ENCODE measurements around the gene TCP1. TPM values are rescaled to one million over a fixed set of nuclear protein-coding genes. Genes with fewer than 3 reads are reported as not detected.

TCP1 gene
- total and polyA plus RNA-seq, 2 donors from 2014 or later, result 121 to 130 TPM

DNA sequence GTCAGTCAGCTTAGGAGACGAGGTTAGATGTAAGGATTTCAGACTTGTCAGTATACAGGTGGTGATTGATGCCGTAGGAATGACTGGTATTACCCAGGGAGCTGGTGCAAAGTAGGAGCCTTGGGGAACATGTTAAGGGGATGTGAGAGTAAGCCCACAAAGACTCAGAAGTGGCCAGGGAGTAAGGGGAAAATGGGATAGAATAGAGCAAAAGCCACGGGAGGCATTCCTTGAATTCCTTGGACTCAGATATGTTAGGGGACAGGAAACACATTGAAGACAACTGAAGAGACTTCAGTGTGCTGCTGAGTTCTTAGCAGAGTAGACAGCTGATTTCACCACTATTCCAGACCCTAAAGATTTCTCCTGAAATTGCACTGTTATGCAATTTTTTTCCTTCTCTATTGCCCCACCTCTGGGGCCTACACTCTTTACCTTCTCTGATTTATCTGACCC is 28.8 kb downstream of the TCP1 start:
- Histone ChIP-seq H3K4me3 (ENCODE audit: low read length in 3 of 3) (peak overlapping the region in 2 of 3 donors; percentile 83 to 98), H3K27me3 (ENCODE audit: control insufficient read depth, insufficient read depth, low read length) (no peaks in the 10 kb centered on the region), H3K9ac (ENCODE audit: low read length in 3 of 3) (peak overlapping the region in 2 of 3 donors; percentile 47 to 95), H3K4me1 (ENCODE audit: control insufficient read depth in 2 of 3, insufficient read depth in 2 of 3, low read depth in 1 of 3, low read length in 3 of 3) (peaks cover 0 to 15% (median 3%) of the 10 kb centered on the region in 3 donors), H3K36me3 (ENCODE audit: control insufficient read depth in 2 of 3, insufficient read depth in 3 of 3, low read length in 3 of 3) (peaks cover 6 to 16% (median 12%) of the 10 kb centered on the region in 3 donors), H3K9me3 (ENCODE audit: control insufficient read depth in 2 of 3, insufficient read depth in 1 of 3, low read length in 3 of 3) (no peaks in the 10 kb centered on the region), H3K27ac (ENCODE audit: low read depth in 2 of 2, low read length in 2 of 2) (peak overlapping the region in 1 of 2 donors; percentile 99)
- peak in 2 of 5 donors; percentile 8 to 33 for DNase-seq
- FAIRE-seq, result no peak
- intact Hi-C loops (cut with DNase I), result no loop called here
- TF ChIP-seq, protein P1, sequence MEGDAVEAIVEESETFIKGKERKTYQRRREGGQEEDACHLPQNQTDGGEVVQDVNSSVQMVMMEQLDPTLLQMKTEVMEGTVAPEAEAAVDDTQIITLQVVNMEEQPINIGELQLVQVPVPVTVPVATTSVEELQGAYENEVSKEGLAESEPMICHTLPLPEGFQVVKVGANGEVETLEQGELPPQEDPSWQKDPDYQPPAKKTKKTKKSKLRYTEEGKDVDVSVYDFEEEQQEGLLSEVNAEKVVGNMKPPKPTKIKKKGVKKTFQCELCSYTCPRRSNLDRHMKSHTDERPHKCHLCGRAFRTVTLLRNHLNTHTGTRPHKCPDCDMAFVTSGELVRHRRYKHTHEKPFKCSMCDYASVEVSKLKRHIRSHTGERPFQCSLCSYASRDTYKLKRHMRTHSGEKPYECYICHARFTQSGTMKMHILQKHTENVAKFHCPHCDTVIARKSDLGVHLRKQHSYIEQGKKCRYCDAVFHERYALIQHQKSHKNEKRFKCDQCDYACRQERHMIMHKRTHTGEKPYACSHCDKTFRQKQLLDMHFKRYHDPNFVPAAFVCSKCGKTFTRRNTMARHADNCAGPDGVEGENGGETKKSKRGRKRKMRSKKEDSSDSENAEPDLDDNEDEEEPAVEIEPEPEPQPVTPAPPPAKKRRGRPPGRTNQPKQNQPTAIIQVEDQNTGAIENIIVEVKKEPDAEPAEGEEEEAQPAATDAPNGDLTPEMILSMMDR (IDR thresholded peaks at IDR 0.05; ENCODE audit: borderline replicate concordance, extremely low read depth, insufficient read depth), result no peak

DNA sequence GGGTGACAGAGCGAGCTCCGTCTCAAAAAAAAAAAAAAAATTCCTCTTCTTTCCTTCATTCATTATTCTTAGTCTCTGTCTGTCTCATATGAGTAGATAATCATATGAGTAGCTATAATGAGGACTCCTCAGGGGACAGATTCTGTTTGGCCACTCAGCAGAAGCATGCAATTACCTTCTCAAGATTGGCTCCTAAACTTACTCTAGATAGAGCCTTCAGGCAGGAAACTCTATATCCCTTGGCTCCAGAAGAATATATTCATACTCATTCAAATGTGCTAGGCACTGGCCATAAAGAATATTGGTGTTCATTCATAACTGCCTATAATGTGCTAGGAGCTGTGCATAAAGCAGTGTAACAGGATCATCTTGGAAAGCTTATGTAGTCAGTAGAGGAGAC is 29.8 kb downstream of the TCP1 start:
- TF ChIP-seq, protein P1 (IDR thresholded peaks at IDR 0.05; ENCODE audit: borderline replicate concordance, extremely low read depth, insufficient read depth), result no peak
- intact Hi-C loops (cut with DNase I), result no loop called here
- Histone ChIP-seq H3K4me1 (ENCODE audit: control insufficient read depth in 2 of 3, insufficient read depth in 2 of 3, low read depth in 1 of 3, low read length in 3 of 3) (peaks cover 0 to 15% (median 3%) of the 10 kb centered on the region in 3 donors), H3K27ac (ENCODE audit: low read depth in 2 of 2, low read length in 2 of 2) (no peak overlapping the region), H3K27me3 (ENCODE audit: control insufficient read depth, insufficient read depth, low read length) (no peaks in the 10 kb centered on the region), H3K9me3 (ENCODE audit: control insufficient read depth in 2 of 3, insufficient read depth in 1 of 3, low read length in 3 of 3) (no peaks in the 10 kb centered on the region), H3K36me3 (ENCODE audit: control insufficient read depth in 2 of 3, insufficient read depth in 3 of 3, low read length in 3 of 3) (peaks cover 6 to 23% (median 19%) of the 10 kb centered on the region in 3 donors), H3K4me3 (ENCODE audit: low read length in 3 of 3) (no peak overlapping the region), H3K9ac (ENCODE audit: low read length in 3 of 3) (no peak overlapping the region)
- no peak for DNase-seq
- FAIRE-seq, result no peak

DNA sequence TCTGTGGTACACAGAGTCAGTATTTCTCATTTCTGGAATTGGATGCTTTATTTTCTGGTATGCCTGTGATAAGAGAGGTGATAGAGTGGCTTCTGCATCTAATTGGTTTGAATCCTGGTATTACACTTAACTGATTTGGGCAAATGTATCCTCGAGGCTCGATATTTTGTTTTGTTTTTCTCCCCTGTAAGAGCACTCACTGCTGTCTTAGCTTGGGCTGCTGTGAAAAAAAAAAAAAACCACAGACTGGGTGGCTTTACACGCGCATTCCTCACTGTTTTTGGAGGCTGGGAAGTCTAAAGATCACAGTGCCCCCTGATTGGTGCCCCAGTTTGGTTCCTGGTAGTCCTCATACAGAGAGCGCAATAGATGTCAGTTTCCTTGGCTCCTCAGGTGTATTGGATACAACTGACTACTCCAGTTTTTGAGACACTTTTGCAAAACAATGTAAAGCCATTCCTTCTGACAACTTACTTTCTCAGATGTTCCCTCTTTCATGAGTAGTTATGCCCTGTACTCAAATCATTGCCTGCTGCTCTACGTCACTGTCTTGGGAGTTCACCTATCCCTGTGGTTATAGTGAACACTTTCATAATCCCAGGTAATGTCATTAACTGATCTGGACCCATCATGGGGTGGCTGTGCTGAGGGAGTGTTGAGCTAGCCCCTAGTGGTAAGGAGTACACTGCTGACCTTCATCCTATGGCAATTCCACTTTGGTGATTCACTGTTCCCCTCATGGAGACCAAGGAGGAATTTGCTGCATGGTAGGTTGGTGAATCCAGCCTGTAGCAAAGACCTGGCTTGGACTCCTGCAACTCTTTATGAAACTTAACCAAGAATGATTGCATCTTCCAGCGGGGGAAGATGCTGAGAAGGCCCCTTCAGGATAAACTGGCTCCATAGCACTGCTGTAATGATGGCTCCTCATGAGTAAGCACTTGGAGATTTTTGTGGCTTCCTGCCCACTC is 31.1 kb downstream of the TCP1 start:
- Histone ChIP-seq H3K27ac (ENCODE audit: low read depth in 2 of 2, low read length in 2 of 2) (no peak overlapping the region), H3K36me3 (ENCODE audit: control insufficient read depth in 2 of 3, insufficient read depth in 3 of 3, low read length in 3 of 3) (peaks cover 11 to 36% (median 28%) of the 10 kb centered on the region in 3 donors)
- FAIRE-seq, result no peak

More for the DNA sequence above, 31.1 kb downstream of the TCP1 start:
- Histone ChIP-seq H3K4me1 (ENCODE audit: control insufficient read depth in 2 of 3, insufficient read depth in 2 of 3, low read depth in 1 of 3, low read length in 3 of 3) (peaks cover 0 to 15% (median 3%) of the 10 kb centered on the region in 3 donors), H3K9me3 (ENCODE audit: control insufficient read depth in 2 of 3, insufficient read depth in 1 of 3, low read length in 3 of 3) (no peaks in the 10 kb centered on the region), H3K27me3 (ENCODE audit: control insufficient read depth, insufficient read depth, low read length) (no peaks in the 10 kb centered on the region), H3K9ac (ENCODE audit: low read length in 3 of 3) (no peak overlapping the region), H3K4me3 (ENCODE audit: low read length in 3 of 3) (no peak overlapping the region)
- TF ChIP-seq, protein P1 (IDR thresholded peaks at IDR 0.05; ENCODE audit: borderline replicate concordance, extremely low read depth, insufficient read depth), result no peak
- no peak for DNase-seq
- intact Hi-C loops (cut with DNase I), result no loop called here
